Psoas muscle (tissue), 8 donors: Measurements from ENCODE around the gene LMTK2. TPM values are rescaled to one million over a fixed set of nuclear protein-coding genes. Genes with fewer than 3 reads are reported as not detected.
A peak's percentile ranks its signal among the peaks of the same experiment; 100 is the strongest.

Experiments used
- ATAC-seq, 4 donors: fragments of 200-7000 bp; cut with Tn5 transposase; one replicate each; pipeline ENCODE4 v1.9.1; 2020; ENCODE audit warnings: moderate library complexity in 3 of 4, mild to moderate bottlenecking in 2 of 4
- DNase-seq, 2 donors: peaks; one replicate each; pipeline ENCODE4 v3.0.0-alpha.2; 2020
- H3K27ac ChIP-seq: fragments of 200-600 bp; one replicate; pipeline ENCODE4 v1.8.0; 2022
- H3K27me3 ChIP-seq, 3 donors: fragments of 200-600 bp in 1 of 3; one replicate each; pipeline versions ENCODE4 v1.6.1 to v1.8.0; 2013 to 2022; ENCODE audit warnings: low read length in 2 of 3, mild to moderate bottlenecking in 2 of 3, moderate library complexity in 1 of 3; ENCODE audit not compliant: insufficient read depth in 3 of 3
- H3K36me3 ChIP-seq, 2 donors: fragments of 200-600 bp in 1 of 2; one replicate each; pipeline versions ENCODE4 v1.6.1 to v1.8.0; 2013 to 2022; ENCODE audit warnings: low read depth in 1 of 2, mild to moderate bottlenecking in 1 of 2, moderate library complexity in 1 of 2; ENCODE audit not compliant: insufficient read depth in 1 of 2
- H3K4me1 ChIP-seq: fragments of 200-600 bp; one replicate; pipeline ENCODE4 v1.8.0; 2022
- H3K4me3 ChIP-seq: fragments of 200-600 bp; one replicate; pipeline ENCODE4 v1.8.0; 2022; ENCODE audit warnings: mild to moderate bottlenecking
- H3K9me3 ChIP-seq: fragments of 200-600 bp; one replicate; pipeline ENCODE4 v1.8.0; 2022
- CTCF ChIP-seq: fragments of 200-600 bp; IDR thresholded peaks from one replicate; pipeline ENCODE4 v1.8.0; 2022; ENCODE audit warnings: antibody characterized with exemption
- WGBS, 3 donors: extraction: QIAGEN DNeasy Blood & Tissue Kit; methylation state at CpG; one replicate each; pipeline versions ENCODE4 v1.1.6 to v1.1.7; 2013; 5-methylcytosine and 5-hydroxymethylcytosine counted together
- intact Hi-C, 2 donors: fragments of 100-400 bp; cut with DNase I; formaldehyde crosslinking; loops; one replicate each; pipeline versions ENCODE4 v1.11.0 to v1.14.2; 2022
- polyA plus RNA-seq, 3 donors: library from polyadenylated mRNA; stranded (reverse); fragments of 200-250 nt; gene quantifications; one replicate each; pipeline ENCODE4 v1.2.3, GENCODE V29; 2013
- total RNA-seq, 4 donors: library from RNA; stranded (reverse); fragmentation: NEBNext Ultra II Directional in 2 of 4; extraction: Animal tissue kit (Norgen Biotek cat#: 25700) in 2 of 4; gene quantifications; one replicate each; pipeline versions ENCODE4 v1.2.1 to v1.2.4, GENCODE V29; 2021 to 2023
- donor health status: healthy with polysubstance abuse.
- donor health status: DM: no; HTN: no; CAD: no; lungs with moderate emphysema.
- donor health status: Bipolar disorder and iron deficiency.
- donor health status: healthy.
- donor health status: DM: yes; HTN: yes; CAD: no.
- donor health status: DM: no; HTN: no; CAD: no.
- donor health status: DM: no; HTN: no; CAD: no.
- donor health status: DM: yes; HTN: yes; CAD: no.

LMTK2 gene
- total and polyA plus RNA-seq, 7 donors = 3.6 to 25.0 (median 13.5) TPM

- TF ChIP-seq CTCF = no peak
- Histone ChIP-seq H3K9me3 (no peaks in the 10 kb centered on the region), H3K4me1 (no peaks in the 10 kb centered on the region), H3K27ac (no peak within 1 kb of the TSS), H3K27me3 (peaks cover 0 to 4% (median 4%) of the 10 kb centered on the region in 3 donors), H3K36me3 (peaks cover 0 to 27% of the 10 kb centered on the region in 2 donors), H3K4me3 (peak within 1 kb of the TSS; percentile 32)
- DNase-seq = no peak
- intact Hi-C loops = no loop called here
- peak in 2 of 4 donors; percentile 42 for ATAC-seq
- 3 to 5% (median 4%) methylated on average over 12 to 45 of the region's 45 CpGs for WGBS, 3 donors
Measured at GRCh38 chr7:98211221-98211675, 104.6 kb downstream of the LMTK2 start, which contains the start of gene BHLHA15. TSS of gene BHLHA15 (plus strand) at chr7:98211439. CDS start at chr7:98212310, 871 bp downstream.

GRCh38 chr7:98211676-98212531 is 105.2 kb downstream of the LMTK2 start:
- 80 to 88% (median 83%) methylated on average over 39 to 49 of the region's 49 CpGs for WGBS, 3 donors
- DNase-seq = no peak
- TF ChIP-seq CTCF = no peak
- no peaks in the 10 kb centered on the region for H3K4me1 ChIP-seq
- intact Hi-C loops = no loop called here
- peaks cover 0 to 4% (median 4%) of the 10 kb centered on the region in 3 donors for H3K27me3 ChIP-seq
- H3K4me3 ChIP-seq = peak overlapping the region; percentile 32
- H3K36me3 ChIP-seq = peaks cover 0 to 23% of the 10 kb centered on the region in 2 donors
- H3K9me3 ChIP-seq = no peaks in the 10 kb centered on the region
- ATAC-seq = peak; percentile 9 to 30 (median 20)
- H3K27ac ChIP-seq = no peak overlapping the region

- intact Hi-C loops = no loop called here
- peaks cover 0 to 4% (median 4%) of the 10 kb centered on the region in 3 donors for H3K27me3 ChIP-seq
- DNase-seq (no peak), ATAC-seq (no peak)
- H3K4me1 ChIP-seq = no peaks in the 10 kb centered on the region
- H3K4me3 ChIP-seq = no peak overlapping the region
- H3K9me3 ChIP-seq = no peaks in the 10 kb centered on the region
- WGBS, 3 donors = 88 to 93% (median 91%) methylated on average over 29 to 30 of the region's 30 CpGs
- H3K27ac ChIP-seq = no peak overlapping the region
- peaks cover 0 to 16% of the 10 kb centered on the region in 2 donors for H3K36me3 ChIP-seq
- TF ChIP-seq CTCF = no peak
Measured at GRCh38 chr7:98212532-98213041, 105.9 kb downstream of the LMTK2 start.

GRCh38 chr7:98213296-98213887 is 106.7 kb downstream of the LMTK2 start:
- H3K9me3 ChIP-seq = no peaks in the 10 kb centered on the region
- H3K4me3 ChIP-seq = no peak overlapping the region
- peaks cover 0 to 4% (median 4%) of the 10 kb centered on the region in 3 donors for H3K27me3 ChIP-seq
- no peak for DNase-seq
- no peaks in the 10 kb centered on the region for H3K4me1 ChIP-seq
- WGBS, 3 donors = 65 to 73% (median 71%) methylated on average over 8 of the region's 8 CpGs
- ATAC-seq = peak in 2 of 4 donors; percentile 2 to 6
- peaks cover 0 to 13% of the 10 kb centered on the region in 2 donors for H3K36me3 ChIP-seq
- intact Hi-C loops = no loop called here
- no peak for TF ChIP-seq CTCF
- H3K27ac ChIP-seq = no peak overlapping the region
